Body of pancreas (tissue), 4 donors: ENCODE results near the gene PILRA. TPM values are rescaled to one million over a fixed set of nuclear protein-coding genes. Genes with fewer than 3 reads are reported as not detected.
"Not testable (repeated sequence)": the region's sequence is repeated elsewhere in the genome, so short reads cannot be mapped to it uniquely, and the experiment has no call there.

Experiments used
- ATAC-seq: fragments of 150-250 bp; one replicate; pipeline ENCODE4 v1.9.1; 2016
- DNase-seq, 4 donors: peaks; one replicate each; pipeline ENCODE4 v3.0.0-alpha.2; 2019
- H3K27ac ChIP-seq, 4 donors: fragments of 200-600 bp; sonication (generic); 1 replicate in 3 of 4; 2 replicates in 1 of 4; pipeline versions ENCODE4 v1.5.1 to v1.6.1; 2016 to 2019; ENCODE audit warnings: mild to moderate bottlenecking in 1 of 4, mixed read lengths in 1 of 4, moderate library complexity in 1 of 4
- H3K27me3 ChIP-seq, 2 donors: fragments of 200-600 bp; sonication (generic); one replicate each; pipeline ENCODE4 v1.6.0; 2016; ENCODE audit warnings: mild to moderate bottlenecking in 1 of 2
- H3K36me3 ChIP-seq, 2 donors: fragments of 200-600 bp; sonication (generic); replicated peaks in 1 of 2; 2 replicates each; pipeline ENCODE4 v1.5.1; 2016; ENCODE audit warnings: low read depth in 2 of 2; ENCODE audit not compliant: insufficient read depth in 1 of 2
- H3K4me1 ChIP-seq: fragments of 200-600 bp; sonication (generic); one replicate; pipeline ENCODE4 v1.6.0; 2016
- H3K4me3 ChIP-seq, 2 donors: fragments of 200-600 bp; sonication (generic); 1 replicate in 1 of 2; 2 replicates in 1 of 2; pipeline ENCODE4 v1.5.1; 2016 to 2019
- H3K9me3 ChIP-seq, 3 donors: fragments of 200-600 bp; sonication (generic); 1 replicate in 2 of 3; 2 replicates in 1 of 3; pipeline ENCODE4 v1.5.1; 2016
- CTCF ChIP-seq, 7 experiments: fragments of 450-650 bp in 4 of 7; fragments of 200-600 bp in 3 of 7; sonication (generic) in 3 of 7; IDR thresholded peaks; one replicate each; pipeline ENCODE4 v1.5.1; 2016 to 2019; ENCODE audit warnings: antibody characterized with exemption in 7 of 7
- POLR2A ChIP-seq, 3 donors: fragments of 450-650 bp; IDR thresholded peaks; one replicate each; pipeline ENCODE4 v1.6.1; 2016; ENCODE audit warnings: antibody characterized with exemption in 3 of 3, mild to moderate bottlenecking in 2 of 3
- WGBS, 2 donors: methylation state at CpG; one replicate each; pipeline ENCODE4 v1.1.5; 2017; 5-methylcytosine and 5-hydroxymethylcytosine counted together
- intact Hi-C: fragments of 100-400 bp; cut with DNase I; formaldehyde crosslinking; loops from one replicate; pipeline ENCODE4 v1.15.1; 2023
- total RNA-seq, 2 donors: library from RNA; depleted of rRNA; stranded (reverse); fragments of >200 nt; gene quantifications; one replicate each; pipeline ENCODE4 v1.1.0, GENCODE V29; 2016

The PILRA gene
- total RNA-seq, 2 donors from 2014 or later, result 7.0 TPM; not detected in 1

GRCh38 chr7:100348805-100349204, 24.5 kb upstream of the PILRA start:
- peaks cover 0 to 33% of the 10 kb centered on the region in 2 donors for H3K36me3 ChIP-seq
- TF ChIP-seq POLR2A (IDR thresholded peaks at IDR 0.05), result no peak
- no peak for TF ChIP-seq CTCF (IDR thresholded peaks at IDR 0.05)
- no peak for DNase-seq
- peaks cover 11% of the 10 kb centered on the region for H3K4me1 ChIP-seq
- no peaks in the 10 kb centered on the region for H3K9me3 ChIP-seq
- ATAC-seq, result no peak
- no peaks in the 10 kb centered on the region for H3K27me3 ChIP-seq
- H3K27ac ChIP-seq, result no peak overlapping the region
- H3K4me3 ChIP-seq, result no peak overlapping the region
- intact Hi-C loops, result no loop called here

- Histone ChIP-seq H3K4me3 (no peak overlapping the region), H3K4me1 (peaks cover 3% of the 10 kb centered on the region), H3K27ac (no peak overlapping the region), H3K36me3 (peaks cover 0 to 33% of the 10 kb centered on the region in 2 donors), H3K9me3 (no peaks in the 10 kb centered on the region), H3K27me3 (no peaks in the 10 kb centered on the region)
- intact Hi-C loops, result no loop called here
- 93 to 100% methylated on average over 4 to 6 of the region's 6 CpGs for WGBS, 2 donors
- TF ChIP-seq CTCF (IDR thresholded peaks at IDR 0.05) (no peak), POLR2A (IDR thresholded peaks at IDR 0.05) (no peak)
- DNase-seq, result no peak
- ATAC-seq, result no peak
Observed at GRCh38 chr7:100349757-100350156, 23.5 kb upstream of the PILRA start.

- DNase-seq (no peak), ATAC-seq (no peak)
- 88 to 89% methylated on average over 6 of the region's 6 CpGs for WGBS, 2 donors
- H3K36me3 ChIP-seq, result peaks cover 6 to 30% of the 10 kb centered on the region in 2 donors
- no peaks in the 10 kb centered on the region for H3K4me1 ChIP-seq
- no peak overlapping the region for H3K27ac ChIP-seq
- no peak for TF ChIP-seq CTCF (IDR thresholded peaks at IDR 0.05)
- no peak for TF ChIP-seq POLR2A (IDR thresholded peaks at IDR 0.05)
- intact Hi-C loops, result no loop called here
- H3K27me3 ChIP-seq, result no peaks in the 10 kb centered on the region
- no peaks in the 10 kb centered on the region for H3K9me3 ChIP-seq
- no peak overlapping the region for H3K4me3 ChIP-seq
Observed at GRCh38 chr7:100351657-100352058, 21.6 kb upstream of the PILRA start.

GRCh38 chr7:100352230-100352781, 21.0 kb upstream of the PILRA start:
- intact Hi-C loops, ATAC-seq, H3K27me3 ChIP-seq, H3K9me3 ChIP-seq, H3K27ac ChIP-seq, DNase-seq, H3K4me1 ChIP-seq, H3K4me3 ChIP-seq: not testable (repeated sequence)
- peaks cover 6 to 29% of the 10 kb centered on the region in 2 donors for H3K36me3 ChIP-seq
- 94 to 95% methylated on average over 8 to 16 of the region's 18 CpGs for WGBS, 2 donors

GRCh38 chr7:100352984-100353684, 20.2 kb upstream of the PILRA start:
- H3K4me1 ChIP-seq, result no peaks in the 10 kb centered on the region
- H3K27me3 ChIP-seq, result no peaks in the 10 kb centered on the region
- no peak overlapping the region for H3K27ac ChIP-seq
- no peak overlapping the region for H3K4me3 ChIP-seq
- no peaks in the 10 kb centered on the region for H3K9me3 ChIP-seq
- H3K36me3 ChIP-seq, result peaks cover 6 to 24% of the 10 kb centered on the region in 2 donors
- intact Hi-C loops, result no loop called here
- 90 to 91% methylated on average over 12 to 16 of the region's 16 CpGs for WGBS, 2 donors
- no peak for TF ChIP-seq POLR2A (IDR thresholded peaks at IDR 0.05)
- TF ChIP-seq CTCF (IDR thresholded peaks at IDR 0.05), result no peak
- ATAC-seq, result no peak
- no peak for DNase-seq
